SK-N-SH (cell line): ENCODE data around the gene IKZF5. TPM values are rescaled to one million over a fixed set of nuclear protein-coding genes. Genes with fewer than 3 reads are reported as not detected.

Experiments used
- CTCF ChIA-PET: fragments of 300-600, 350-600 bp; formaldehyde crosslinking; extraction: SDS; loops from one replicate; lab custom pipeline; 2021; lab: Yijun Ruan, JAX
- POLR2A ChIA-PET: fragments of 350-600 bp; sonication (Branson Sonifier 250); formaldehyde crosslinking; extraction: SDS; loops from one replicate; lab custom pipeline; 2020; ENCODE audit warnings: antibody characterized with exemption, inconsistent platforms; lab: Yijun Ruan, JAX
- DNase-seq: peaks from one replicate; pipeline ENCODE4 v3.0.0; 2012
- H2AFZ ChIP-seq: fragments of 200-600 bp; sonication (generic); 2 replicates; pipeline ENCODE4 v1.8.1; 2016; ENCODE audit warnings: antibody characterized with exemption, mild to moderate bottlenecking, low read depth
- H3F3A ChIP-seq: fragments of 200-600 bp; sonication (generic); replicated peaks from 2 replicates; pipeline ENCODE3; 2016; ENCODE audit warnings: antibody characterized with exemption, mild to moderate bottlenecking; ENCODE audit not compliant: insufficient read depth
- H3K27ac ChIP-seq, 2 experiments: fragments of 200-500 bp in 1 of 2; fragments of 200-600 bp in 1 of 2; sonication (Bioruptor generic) in 1 of 2; sonication (generic), shearing (Covaris generic) in 1 of 2; 2 replicates each; pipeline versions ENCODE4 v1.5.1 to v1.6.1; 2014 to 2016; ENCODE audit warnings: low read depth in 2 of 2, inconsistent platforms in 1 of 2, low read length in 1 of 2, mild to moderate bottlenecking in 1 of 2, mixed read lengths in 1 of 2
- H3K27me3 ChIP-seq: fragments of 200-600 bp; sonication (generic), shearing (Covaris generic); 2 replicates; pipeline ENCODE4 v1.6.1; 2016; ENCODE audit warnings: mixed run types; ENCODE audit not compliant: insufficient read depth
- H3K36me3 ChIP-seq, 2 experiments: fragments of 200-500 bp in 1 of 2; fragments of 200-600 bp in 1 of 2; sonication (Bioruptor generic) in 1 of 2; sonication (generic) in 1 of 2; replicated peaks in 1 of 2; 2 replicates each; pipeline versions ENCODE3 to v1.5.1; 2014 to 2016; ENCODE audit warnings: low read length in 1 of 2, mild to moderate bottlenecking in 1 of 2; ENCODE audit not compliant: insufficient read depth in 2 of 2, control insufficient read depth in 1 of 2
- H3K4me1 ChIP-seq, 2 experiments: fragments of 200-500 bp in 1 of 2; fragments of 200-600 bp in 1 of 2; sonication (Bioruptor generic) in 1 of 2; sonication (generic), shearing (Covaris generic) in 1 of 2; 2 replicates each; pipeline versions ENCODE4 v1.5.1 to v1.6.1; 2014 to 2016; ENCODE audit warnings: low read depth in 1 of 2, low read length in 1 of 2, mixed run types in 1 of 2; ENCODE audit not compliant: insufficient read depth in 2 of 2, control insufficient read depth in 1 of 2
- H3K4me2 ChIP-seq: fragments of 200-600 bp; sonication (generic), shearing (Covaris generic); 2 replicates; pipeline ENCODE4 v1.6.1; 2017; ENCODE audit warnings: mixed run types
- H3K4me3 ChIP-seq, 2 experiments: fragments of 200-500 bp in 1 of 2; fragments of 200-600 bp in 1 of 2; sonication (Bioruptor generic) in 1 of 2; sonication (generic), shearing (Covaris generic) in 1 of 2; 2 replicates each; pipeline versions ENCODE4 v1.5.1 to v1.8.1; 2014 to 2016; ENCODE audit warnings: low read depth in 2 of 2, inconsistent platforms in 1 of 2, low read length in 1 of 2, mild to moderate bottlenecking in 1 of 2, mixed read lengths in 1 of 2, moderate library complexity in 1 of 2
- H3K79me2 ChIP-seq: fragments of 200-600 bp; sonication (generic); 2 replicates; pipeline ENCODE4 v1.8.1; 2017; ENCODE audit warnings: mild to moderate bottlenecking; ENCODE audit not compliant: insufficient read depth
- H3K9ac ChIP-seq: fragments of 200-600 bp; sonication (generic); 2 replicates; pipeline ENCODE4 v1.6.1; 2017; ENCODE audit warnings: mixed run types
- H3K9me2 ChIP-seq: fragments of 200-600 bp; sonication (generic); 2 replicates; pipeline ENCODE4 v1.6.1; 2017; ENCODE audit warnings: mixed run types
- H3K9me3 ChIP-seq: fragments of 200-600 bp; sonication (generic); 2 replicates; pipeline ENCODE4 v1.6.1; 2017; ENCODE audit warnings: mixed run types, mild to moderate bottlenecking, moderate library complexity
- H4K20me1 ChIP-seq: fragments of 200-600 bp; sonication (generic); 2 replicates; pipeline ENCODE4 v1.6.1; 2017; ENCODE audit warnings: mild to moderate bottlenecking, mixed run types; ENCODE audit not compliant: insufficient read depth
- CHD2 ChIP-seq: fragments of 150-350 bp; IDR thresholded peaks from 2 replicates; pipeline ENCODE4 v1.6.1; 2018; ENCODE audit warnings: low read length; ENCODE audit not compliant: partially characterized antibody
- EZH2phosphoT487 ChIP-seq: fragments of 200-600 bp; sonication (generic); IDR thresholded peaks from 2 replicates; pipeline ENCODE4 v1.6.1; 2017; ENCODE audit warnings: low read depth, mixed run types, mild to moderate bottlenecking, antibody characterized with exemption, moderate library complexity, borderline replicate concordance
- FOSL2 ChIP-seq: IDR thresholded peaks from 2 replicates; pipeline ENCODE4 v1.4.0; 2012; ENCODE audit warnings: low read depth, mild to moderate bottlenecking, moderate library complexity, borderline replicate concordance
- FOXJ3 ChIP-seq: sonication (generic); formaldehyde crosslinking; IDR thresholded peaks from 2 replicates; pipeline ENCODE4 v1.5.1; 2020; ENCODE audit warnings: mild to moderate bottlenecking, missing genetic modification reagents
- FOXM1 ChIP-seq: IDR thresholded peaks from 2 replicates; pipeline ENCODE4 v1.4.0; 2012; ENCODE audit warnings: low read depth, mild to moderate bottlenecking
- GATA2 ChIP-seq: sonication (generic); formaldehyde crosslinking; IDR thresholded peaks from 2 replicates; pipeline ENCODE4 v1.5.0; 2020; ENCODE audit warnings: mild to moderate bottlenecking, missing genetic modification reagents
- MEF2A ChIP-seq: IDR thresholded peaks from 2 replicates; pipeline ENCODE4 v1.4.0; 2012; ENCODE audit warnings: low read depth, borderline replicate concordance
- MXI1 ChIP-seq: IDR thresholded peaks from 2 replicates; pipeline ENCODE4 v1.6.1; 2012; ENCODE audit warnings: mild to moderate bottlenecking, low read depth, low read length, improper control_type of control experiment
- POLR2AphosphoS5 ChIP-seq: IDR thresholded peaks from 2 replicates; pipeline ENCODE4 v1.6.1; 2012; ENCODE audit warnings: low read depth, low read length
- RCOR1 ChIP-seq: fragments of 150-350 bp; IDR thresholded peaks from 2 replicates; pipeline ENCODE4 v1.6.1; 2017; ENCODE audit warnings: antibody characterized with exemption, low read length
- SIN3A ChIP-seq: IDR thresholded peaks from 2 replicates; pipeline ENCODE4 v1.6.1; 2012; ENCODE audit warnings: low read depth, mild to moderate bottlenecking, low read length, moderate library complexity, borderline replicate concordance
- TAF1 ChIP-seq: IDR thresholded peaks from 2 replicates; pipeline ENCODE4 v1.6.1; 2012; ENCODE audit warnings: low read depth, mild to moderate bottlenecking, low read length, moderate library complexity, borderline replicate concordance
- TEAD4 ChIP-seq: IDR thresholded peaks from 2 replicates; pipeline ENCODE4 v1.4.0; 2012; ENCODE audit warnings: mild to moderate bottlenecking, borderline replicate concordance; ENCODE audit not compliant: insufficient read depth
- YY1 ChIP-seq: IDR thresholded peaks from 2 replicates; pipeline ENCODE4 v1.4.0; 2012; ENCODE audit warnings: low read depth, mild to moderate bottlenecking
- WGBS: methylation state at CpG from one replicate; pipeline ENCODE4 v1.1.6; 2017; ENCODE audit warnings: low lambda C conversion rate; 5-methylcytosine and 5-hydroxymethylcytosine counted together
- polyA plus RNA-seq, 3 experiments: library from polyadenylated mRNA; depleted of rRNA; stranded (reverse); fragments of >200 nt; gene quantifications; 2 replicates each; pipeline ENCODE4 v1.2.3, GENCODE V29; 2012
- TF ChIP-seq, protein P1 (sequence below): IDR thresholded peaks from 2 replicates; pipeline ENCODE4 v1.4.0; 2012; ENCODE audit warnings: low read depth
- TF ChIP-seq, protein P2 (sequence below): IDR thresholded peaks from 2 replicates; pipeline ENCODE4 v1.4.0; 2012; ENCODE audit warnings: low read depth, borderline replicate concordance
- TF ChIP-seq, protein P3 (sequence below): fragments of 200-600 bp; sonication (generic); IDR thresholded peaks from 2 replicates; pipeline ENCODE4 v1.6.1; 2017; ENCODE audit warnings: antibody characterized with exemption, mild to moderate bottlenecking, moderate library complexity
- TF ChIP-seq, protein P4 (sequence below): IDR thresholded peaks from 2 replicates; pipeline ENCODE4 v1.4.0; 2012; ENCODE audit warnings: low read depth, borderline replicate concordance

IKZF5 gene
- polyA plus RNA-seq, 1 of the 3 experiments (the other 2 are of a cell fraction) = 2.9 TPM

DNA sequence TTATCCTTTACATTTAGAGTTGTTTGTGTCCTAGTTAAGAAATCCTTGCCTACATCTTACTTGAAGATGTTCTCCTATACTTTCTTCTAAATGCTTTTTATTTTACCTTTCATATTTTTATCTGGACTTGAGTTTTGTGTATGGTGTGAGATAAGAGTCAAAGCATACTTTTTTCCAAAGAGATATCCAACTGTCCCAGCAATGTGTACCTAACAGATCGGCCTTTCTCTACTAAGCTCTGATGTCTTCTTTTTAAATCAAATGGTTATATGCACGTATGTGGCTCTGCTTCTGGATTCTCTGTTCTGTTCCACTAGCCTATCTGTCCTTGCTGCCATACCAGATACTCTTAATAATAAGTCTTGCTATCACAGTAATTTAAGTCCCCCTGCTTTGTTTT, 7.2 kb downstream of the IKZF5 start (continued):
- TF ChIP-seq, protein P1, sequence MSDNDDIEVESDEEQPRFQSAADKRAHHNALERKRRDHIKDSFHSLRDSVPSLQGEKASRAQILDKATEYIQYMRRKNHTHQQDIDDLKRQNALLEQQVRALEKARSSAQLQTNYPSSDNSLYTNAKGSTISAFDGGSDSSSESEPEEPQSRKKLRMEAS = no peak
- TF ChIP-seq, all 33 proteins: peak for 0

DNA sequence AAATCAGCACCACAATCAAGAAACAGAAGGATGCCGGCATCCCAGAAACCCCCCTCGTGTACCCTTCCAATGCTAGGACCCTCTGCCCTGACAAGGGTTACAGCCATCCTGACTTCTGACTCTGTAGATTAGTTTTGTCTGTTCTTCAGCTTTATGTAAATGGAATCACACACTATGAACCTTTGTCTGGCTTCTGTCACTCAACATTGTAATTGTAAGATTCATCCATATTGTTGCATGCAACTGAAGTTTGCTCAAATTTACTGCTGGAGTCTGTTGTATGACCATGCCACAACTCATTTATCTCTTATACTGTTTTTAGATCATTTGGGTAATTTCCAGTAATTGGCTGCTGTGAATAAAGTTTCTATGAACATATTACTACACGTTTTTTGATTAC, 8.4 kb downstream of the IKZF5 start:
- no peak overlapping the region for H3K9ac ChIP-seq
- H3K4me1 ChIP-seq = no peaks in the 10 kb centered on the region
- H3F3A ChIP-seq = no peaks in the 10 kb centered on the region
- TF ChIP-seq FOXM1 (no peak), POLR2AphosphoS5 (no peak), MEF2A (no peak), FOXJ3 (CRISPR knock-in tag) (no peak), SIN3A (no peak)
- TF ChIP-seq, protein P2, sequence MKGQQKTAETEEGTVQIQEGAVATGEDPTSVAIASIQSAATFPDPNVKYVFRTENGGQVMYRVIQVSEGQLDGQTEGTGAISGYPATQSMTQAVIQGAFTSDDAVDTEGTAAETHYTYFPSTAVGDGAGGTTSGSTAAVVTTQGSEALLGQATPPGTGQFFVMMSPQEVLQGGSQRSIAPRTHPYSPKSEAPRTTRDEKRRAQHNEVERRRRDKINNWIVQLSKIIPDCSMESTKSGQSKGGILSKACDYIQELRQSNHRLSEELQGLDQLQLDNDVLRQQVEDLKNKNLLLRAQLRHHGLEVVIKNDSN = no peak
- TF ChIP-seq, protein P3, sequence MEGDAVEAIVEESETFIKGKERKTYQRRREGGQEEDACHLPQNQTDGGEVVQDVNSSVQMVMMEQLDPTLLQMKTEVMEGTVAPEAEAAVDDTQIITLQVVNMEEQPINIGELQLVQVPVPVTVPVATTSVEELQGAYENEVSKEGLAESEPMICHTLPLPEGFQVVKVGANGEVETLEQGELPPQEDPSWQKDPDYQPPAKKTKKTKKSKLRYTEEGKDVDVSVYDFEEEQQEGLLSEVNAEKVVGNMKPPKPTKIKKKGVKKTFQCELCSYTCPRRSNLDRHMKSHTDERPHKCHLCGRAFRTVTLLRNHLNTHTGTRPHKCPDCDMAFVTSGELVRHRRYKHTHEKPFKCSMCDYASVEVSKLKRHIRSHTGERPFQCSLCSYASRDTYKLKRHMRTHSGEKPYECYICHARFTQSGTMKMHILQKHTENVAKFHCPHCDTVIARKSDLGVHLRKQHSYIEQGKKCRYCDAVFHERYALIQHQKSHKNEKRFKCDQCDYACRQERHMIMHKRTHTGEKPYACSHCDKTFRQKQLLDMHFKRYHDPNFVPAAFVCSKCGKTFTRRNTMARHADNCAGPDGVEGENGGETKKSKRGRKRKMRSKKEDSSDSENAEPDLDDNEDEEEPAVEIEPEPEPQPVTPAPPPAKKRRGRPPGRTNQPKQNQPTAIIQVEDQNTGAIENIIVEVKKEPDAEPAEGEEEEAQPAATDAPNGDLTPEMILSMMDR = no peak
- DNase-seq = no peak
- POLR2A ChIA-PET = no interaction called here
- 0 out of 2 replicates have a peak, but pooled peaks cover 4% of the 10 kb centered on the region for H4K20me1 ChIP-seq
- CTCF ChIA-PET = interaction anchor here (0.7 to 4.1 kb wide), 4 partner anchors 8 to 45 kb away, joined by 3 to 18 read pairs (median 4); partner anchors contain the start of genes IKZF5 and PSTK
- WGBS = 95% methylated on average over 3 of the region's 3 CpGs
- H3K4me3 ChIP-seq = no peak overlapping the region
- H3K36me3 ChIP-seq = peaks cover 22 to 25% of the 10 kb centered on the region in 2 experiments
- H3K27me3 ChIP-seq = no peaks in the 10 kb centered on the region
- H2AFZ ChIP-seq = no peak overlapping the region
- H3K4me2 ChIP-seq = no peak overlapping the region
- peaks cover 67% of the 10 kb centered on the region for H3K79me2 ChIP-seq
- no peak overlapping the region for H3K27ac ChIP-seq
- H3K9me3 ChIP-seq = no peaks in the 10 kb centered on the region
- no peaks in the 10 kb centered on the region for H3K9me2 ChIP-seq

DNA sequence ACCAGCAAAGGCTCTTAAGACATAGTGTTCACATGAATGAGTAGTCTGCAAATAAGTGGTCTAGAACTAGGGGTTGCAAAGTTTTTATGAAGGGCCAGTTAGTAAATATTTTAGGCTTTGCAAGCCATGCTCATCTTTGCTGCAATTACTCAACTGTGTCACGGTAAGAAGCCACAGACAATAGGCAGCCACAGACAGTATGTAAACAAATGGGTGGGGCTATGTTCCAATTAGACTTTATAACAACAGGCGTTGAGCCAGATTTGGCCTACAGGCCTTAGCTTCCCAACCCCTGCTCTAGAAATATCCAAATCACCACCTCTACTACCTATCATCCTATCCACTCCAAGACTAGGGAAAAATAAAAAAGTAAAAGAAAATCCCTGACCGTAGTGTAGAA, 9.2 kb downstream of the IKZF5 start:
- DNase-seq = no peak
- WGBS = 93% methylated on average over 3 of the region's 3 CpGs
- H3K4me1 ChIP-seq = no peaks in the 10 kb centered on the region
- H3K9me2 ChIP-seq = no peaks in the 10 kb centered on the region
- CTCF ChIA-PET = interaction anchor here (1.3 to 4.1 kb wide), 2 partner anchors 9 to 18 kb away, joined by 5 to 18 read pairs; partner anchors contain the start of genes IKZF5 and PSTK
- H3K4me3 ChIP-seq = no peak overlapping the region
- no peaks in the 10 kb centered on the region for H3K27me3 ChIP-seq
- H3K79me2 ChIP-seq = peaks cover 58% of the 10 kb centered on the region
- no peak overlapping the region for H3K9ac ChIP-seq
- no peaks in the 10 kb centered on the region for H3K9me3 ChIP-seq
- no peak overlapping the region for H3K27ac ChIP-seq
- H3F3A ChIP-seq = no peaks in the 10 kb centered on the region
- no peak overlapping the region for H2AFZ ChIP-seq
- POLR2A ChIA-PET = no interaction called here
- H3K36me3 ChIP-seq = peaks cover 27 to 33% of the 10 kb centered on the region in 2 experiments
- H4K20me1 ChIP-seq = 0 out of 2 replicates have a peak, but pooled peaks cover 3% of the 10 kb centered on the region
- no peak overlapping the region for H3K4me2 ChIP-seq
- TF ChIP-seq, protein P4, sequence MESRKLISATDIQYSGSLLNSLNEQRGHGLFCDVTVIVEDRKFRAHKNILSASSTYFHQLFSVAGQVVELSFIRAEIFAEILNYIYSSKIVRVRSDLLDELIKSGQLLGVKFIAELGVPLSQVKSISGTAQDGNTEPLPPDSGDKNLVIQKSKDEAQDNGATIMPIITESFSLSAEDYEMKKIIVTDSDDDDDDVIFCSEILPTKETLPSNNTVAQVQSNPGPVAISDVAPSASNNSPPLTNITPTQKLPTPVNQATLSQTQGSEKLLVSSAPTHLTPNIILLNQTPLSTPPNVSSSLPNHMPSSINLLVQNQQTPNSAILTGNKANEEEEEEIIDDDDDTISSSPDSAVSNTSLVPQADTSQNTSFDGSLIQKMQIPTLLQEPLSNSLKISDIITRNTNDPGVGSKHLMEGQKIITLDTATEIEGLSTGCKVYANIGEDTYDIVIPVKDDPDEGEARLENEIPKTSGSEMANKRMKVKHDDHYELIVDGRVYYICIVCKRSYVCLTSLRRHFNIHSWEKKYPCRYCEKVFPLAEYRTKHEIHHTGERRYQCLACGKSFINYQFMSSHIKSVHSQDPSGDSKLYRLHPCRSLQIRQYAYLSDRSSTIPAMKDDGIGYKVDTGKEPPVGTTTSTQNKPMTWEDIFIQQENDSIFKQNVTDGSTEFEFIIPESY = no peak
- TF ChIP-seq TEAD4 (no peak), YY1 (no peak), RCOR1 (no peak), SIN3A (no peak), MXI1 (no peak), TAF1 (no peak), GATA2 (CRISPR knock-in tag) (no peak), EZH2phosphoT487 (no peak), CHD2 (no peak), FOSL2 (no peak)
- TF ChIP-seq, protein P1 = no peak
- TF ChIP-seq, protein P2 = no peak
